Gastroesophageal sphincter (tissue), 3 donors: ENCODE results near the gene SSH2.

Experiments
- POLR2A ChIP-seq, 2 donors: fragments of 450-650 bp; IDR thresholded peaks; one replicate each; pipeline ENCODE4 v1.6.1; 2017; ENCODE audit warnings: antibody characterized with exemption in 2 of 2, mild to moderate bottlenecking in 2 of 2, moderate library complexity in 1 of 2
- POLR2AphosphoS5 ChIP-seq: sonication (generic); formaldehyde crosslinking; IDR thresholded peaks from one replicate; pipeline ENCODE4 v1.6.1; 2017; ENCODE audit warnings: antibody characterized with exemption
- TF ChIP-seq, protein P1 (sequence below), 4 experiments: fragments of 200-600 bp in 2 of 4; fragments of 450-650 bp in 2 of 4; sonication (generic) in 1 of 4; IDR thresholded peaks; one replicate each; pipeline ENCODE4 v1.5.1; 2017 to 2019; ENCODE audit warnings: antibody characterized with exemption in 4 of 4, mild to moderate bottlenecking in 2 of 4, moderate library complexity in 2 of 4

DNA sequence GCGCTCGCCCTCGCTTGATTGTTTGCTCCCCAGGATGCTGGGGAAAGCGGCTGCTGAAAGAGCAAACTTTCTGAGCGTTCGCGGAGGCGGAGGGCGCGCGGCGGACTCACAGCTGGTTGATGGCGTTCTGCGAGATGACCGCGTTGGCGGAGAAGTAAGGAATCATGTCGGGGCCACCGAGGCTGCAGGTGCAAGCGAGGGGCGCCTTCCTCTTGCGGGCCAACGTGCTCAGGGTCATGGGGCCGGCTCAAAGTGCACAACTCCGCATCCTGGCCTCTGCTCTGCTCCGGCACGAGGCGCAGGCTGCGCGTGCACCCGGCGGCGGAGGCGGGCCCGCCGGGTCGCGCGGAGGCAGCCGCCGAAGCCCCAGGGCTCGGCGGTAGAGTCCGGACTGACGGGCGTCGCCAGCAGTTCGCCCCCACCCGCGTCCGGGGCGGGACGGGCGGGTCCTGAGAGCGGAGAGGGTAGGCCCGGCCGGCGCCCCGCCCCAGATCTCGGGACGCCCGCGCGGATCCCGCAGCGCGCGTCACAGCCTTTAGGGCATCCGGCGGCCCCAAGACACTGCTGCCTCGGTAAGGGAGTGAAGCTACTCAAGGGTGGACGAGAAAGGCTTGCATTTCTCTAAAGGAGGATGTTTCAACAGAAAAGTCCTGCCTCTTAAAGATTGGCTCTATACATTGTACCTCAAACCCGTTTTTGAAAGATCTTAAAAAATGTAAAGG is 168.8 kb downstream of the SSH2 start:
- peak; percentile 44 for TF ChIP-seq POLR2AphosphoS5
- TF ChIP-seq, protein P1, sequence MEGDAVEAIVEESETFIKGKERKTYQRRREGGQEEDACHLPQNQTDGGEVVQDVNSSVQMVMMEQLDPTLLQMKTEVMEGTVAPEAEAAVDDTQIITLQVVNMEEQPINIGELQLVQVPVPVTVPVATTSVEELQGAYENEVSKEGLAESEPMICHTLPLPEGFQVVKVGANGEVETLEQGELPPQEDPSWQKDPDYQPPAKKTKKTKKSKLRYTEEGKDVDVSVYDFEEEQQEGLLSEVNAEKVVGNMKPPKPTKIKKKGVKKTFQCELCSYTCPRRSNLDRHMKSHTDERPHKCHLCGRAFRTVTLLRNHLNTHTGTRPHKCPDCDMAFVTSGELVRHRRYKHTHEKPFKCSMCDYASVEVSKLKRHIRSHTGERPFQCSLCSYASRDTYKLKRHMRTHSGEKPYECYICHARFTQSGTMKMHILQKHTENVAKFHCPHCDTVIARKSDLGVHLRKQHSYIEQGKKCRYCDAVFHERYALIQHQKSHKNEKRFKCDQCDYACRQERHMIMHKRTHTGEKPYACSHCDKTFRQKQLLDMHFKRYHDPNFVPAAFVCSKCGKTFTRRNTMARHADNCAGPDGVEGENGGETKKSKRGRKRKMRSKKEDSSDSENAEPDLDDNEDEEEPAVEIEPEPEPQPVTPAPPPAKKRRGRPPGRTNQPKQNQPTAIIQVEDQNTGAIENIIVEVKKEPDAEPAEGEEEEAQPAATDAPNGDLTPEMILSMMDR (IDR thresholded peaks at IDR 0.05) = peak in 2 of 4 experiments; percentile 4 to 24
- TF ChIP-seq POLR2A (IDR thresholded peaks at IDR 0.05) = peak; percentile 59 to 60
